HepG2 (cell line): ENCODE results near the gene LIPC. TPM values are rescaled to one million over a fixed set of nuclear protein-coding genes. Genes with fewer than 3 reads are reported as not detected.

ENCODE experiments used
- AKNA ChIP-seq: sonication (generic); formaldehyde crosslinking; IDR thresholded peaks from 2 replicates; pipeline ENCODE4 v1.4.0; 2020; ENCODE audit warnings: missing genetic modification reagents, borderline replicate concordance
- ATF4 ChIP-seq, 2 experiments: fragments of 450-650 bp in 1 of 2; sonication (generic) in 1 of 2; formaldehyde crosslinking; IDR thresholded peaks; 2 replicates each; pipeline versions ENCODE4 v1.5.0 to v1.8.0; 2020 to 2022; ENCODE audit warnings: mild to moderate bottlenecking in 1 of 2, missing genetic modification reagents in 1 of 2
- CAMTA2 ChIP-seq: sonication (generic); formaldehyde crosslinking; IDR thresholded peaks from 2 replicates; pipeline ENCODE4 v1.4.0; 2020; ENCODE audit warnings: mild to moderate bottlenecking, missing genetic modification reagents, borderline replicate concordance
- FOSL2 ChIP-seq: sonication (generic); formaldehyde crosslinking; IDR thresholded peaks from 2 replicates; pipeline ENCODE4 v1.4.0; 2020; ENCODE audit warnings: missing genetic modification reagents
- GFI1 ChIP-seq: sonication (generic); formaldehyde crosslinking; IDR thresholded peaks from 2 replicates; pipeline ENCODE4 v1.5.0; 2020; ENCODE audit warnings: missing genetic modification reagents, mild to moderate bottlenecking, borderline replicate concordance
- HBP1 ChIP-seq: IDR thresholded peaks from 2 replicates; pipeline ENCODE4 v1.6.1; 2016; ENCODE audit warnings: low read depth, control low read depth
- IKZF4 ChIP-seq: sonication (generic); formaldehyde crosslinking; IDR thresholded peaks from 2 replicates; pipeline ENCODE4 v1.5.1; 2020; ENCODE audit warnings: borderline replicate concordance, mild to moderate bottlenecking, low read depth, missing genetic modification reagents; ENCODE audit errors: not compliant biosample characterization
- KDM1A ChIP-seq: IDR thresholded peaks from 2 replicates; pipeline ENCODE4 v1.6.1; 2016; ENCODE audit warnings: missing compliant biosample characterization
- TFE3 ChIP-seq: IDR thresholded peaks from 2 replicates; pipeline ENCODE4 v1.6.1; 2016
- ZBTB2 ChIP-seq: sonication (generic); formaldehyde crosslinking; IDR thresholded peaks from 2 replicates; pipeline ENCODE4 v1.8.0; 2022; ENCODE audit warnings: low read depth, missing genetic modification reagents
- ZNF20 ChIP-seq: sonication (generic); formaldehyde crosslinking; IDR thresholded peaks from 2 replicates; pipeline ENCODE4 v1.4.0; 2020; ENCODE audit warnings: mild to moderate bottlenecking, moderate library complexity, missing genetic modification reagents
- ZNF24 ChIP-seq: fragments of 450-650 bp; IDR thresholded peaks from 2 replicates; pipeline ENCODE4 v1.6.1; 2017; ENCODE audit warnings: antibody characterized with exemption, mild to moderate bottlenecking
- ZNF317 ChIP-seq: sonication (generic); formaldehyde crosslinking; IDR thresholded peaks from 2 replicates; pipeline ENCODE4 v1.5.0; 2020; ENCODE audit warnings: mild to moderate bottlenecking, missing genetic modification reagents
- ZNF431 ChIP-seq: sonication (generic); formaldehyde crosslinking; IDR thresholded peaks from 2 replicates; pipeline ENCODE4 v1.9.0; 2022; ENCODE audit warnings: missing genetic modification reagents, low read depth, mild to moderate bottlenecking, borderline replicate concordance
- ZNF550 ChIP-seq: sonication (generic); formaldehyde crosslinking; IDR thresholded peaks from 2 replicates; pipeline ENCODE4 v1.4.0; 2020; ENCODE audit warnings: mild to moderate bottlenecking, missing genetic modification reagents, borderline replicate concordance
- ZNF747 ChIP-seq: sonication (generic); formaldehyde crosslinking; IDR thresholded peaks from 2 replicates; pipeline ENCODE4 v1.8.1; 2023; ENCODE audit warnings: missing genetic modification reagents, mild to moderate bottlenecking, borderline replicate concordance
- ZNF790 ChIP-seq: sonication (generic); formaldehyde crosslinking; IDR thresholded peaks from 2 replicates; pipeline ENCODE4 v1.8.0; 2022; ENCODE audit warnings: missing genetic modification reagents, mild to moderate bottlenecking, borderline replicate concordance
- polyA plus RNA-seq, 8 experiments: library from polyadenylated mRNA; depleted of rRNA in 3 of 8; stranded (reverse) in 7 of 8; unstranded in 1 of 8; fragments of >200 nt; fragmentation: Illumina TruSeq in 4 of 8; extraction: Trizol in 4 of 8; gene quantifications; 2 replicates each; pipeline versions ENCODE4 v1.2.1 to v1.2.3, GENCODE V29; 2011 to 2016; ENCODE audit warnings: low read depth in 4 of 8, missing spikeins in 1 of 8, mixed read lengths in 1 of 8; ENCODE audit not compliant: insufficient read depth in 1 of 8
- total RNA-seq, 5 experiments: library from RNA; depleted of rRNA; stranded (reverse); fragments of >200 nt; fragmentation: Illumina TruSeq; extraction: Trizol; gene quantifications; 2 replicates each; pipeline ENCODE4 v1.2.3, GENCODE V29; 2016; ENCODE audit warnings: low read depth in 1 of 5

LIPC gene
- total and polyA plus RNA-seq, 2 of the 13 experiments (the other 11 are each of a cell fraction or from before 2014, with no cell fraction given), result 26.0 to 38.0 TPM

GRCh38 chr15:58551764-58552504, 120.1 kb downstream of the LIPC start (continued):
- no peak for TF ChIP-seq HBP1
- TF ChIP-seq ZNF790, result no peak
- no peak for TF ChIP-seq ZNF431 (CRISPR knock-in tag)
- no peak for TF ChIP-seq IKZF4 (CRISPR knock-in tag)
- TF ChIP-seq ZNF747, result peak; percentile 70; the same call in 1 of the 2 replicates
- no peak for TF ChIP-seq ZNF550 (CRISPR knock-in tag)
- no peak for TF ChIP-seq AKNA (CRISPR knock-in tag)
- TF ChIP-seq ZNF20 (CRISPR knock-in tag), result no peak
- no peak; the same call in 1 of the 2 replicates for TF ChIP-seq GFI1
- no peak for TF ChIP-seq CAMTA2 (CRISPR knock-in tag)
- no peak for TF ChIP-seq ZNF24
- TF ChIP-seq ATF4 (CRISPR knock-in tag; IDR thresholded peaks at IDR 0.05), result no peak
- peak; percentile 91 for TF ChIP-seq FOSL2 (CRISPR knock-in tag)
- no peak for TF ChIP-seq TFE3
- no peak for TF ChIP-seq ZBTB2 (CRISPR knock-in tag)
- no peak for TF ChIP-seq ZNF317 (CRISPR knock-in tag)
- no peak for TF ChIP-seq KDM1A
